HL-60 (cell line): ENCODE results near the gene THUMPD3.

Source experiments
- GABPA ChIP-seq: IDR thresholded peaks from 2 replicates; pipeline ENCODE4 v1.6.1; 2012; ENCODE audit warnings: low read depth
- POLR2AphosphoS5 ChIP-seq: IDR thresholded peaks from 2 replicates; pipeline ENCODE4 v1.6.1; 2012; ENCODE audit warnings: low read depth
- SPI1 ChIP-seq: IDR thresholded peaks from 2 replicates; pipeline ENCODE4 v1.6.1; 2012; ENCODE audit warnings: low read depth, mild to moderate bottlenecking, borderline replicate concordance
- TF ChIP-seq, protein P1 (sequence below): IDR thresholded peaks from one replicate; pipeline ENCODE4 v1.5.1; 2011; ENCODE audit warnings: low read length, control low read depth, inconsistent platforms; ENCODE audit not compliant: insufficient read depth
- TF ChIP-seq, protein P2 (sequence below): IDR thresholded peaks from 2 replicates; pipeline ENCODE4 v1.6.1; 2012; ENCODE audit warnings: low read depth; ENCODE audit not compliant: insufficient replicate concordance

DNA sequence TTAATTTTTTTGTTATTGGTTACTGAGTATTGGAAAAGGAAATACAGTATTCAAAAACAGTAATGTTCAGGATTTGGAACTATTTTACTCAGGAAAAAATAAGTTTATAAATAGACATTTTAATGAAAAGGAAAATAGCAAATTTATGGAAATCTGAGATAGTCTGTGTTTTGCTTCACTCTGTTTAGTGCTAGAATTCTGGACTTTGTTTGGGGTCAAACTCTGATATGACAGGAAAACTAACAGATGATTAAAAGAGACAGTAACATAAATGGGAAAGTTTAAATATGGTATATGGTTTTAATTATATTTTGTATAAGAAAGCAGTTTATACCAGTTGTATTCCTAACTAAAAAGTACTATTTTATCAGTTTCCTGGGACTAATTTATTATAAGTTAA lies 52.0 kb downstream of the THUMPD3 start:
- TF ChIP-seq GABPA: no peak
- TF ChIP-seq, protein P1, sequence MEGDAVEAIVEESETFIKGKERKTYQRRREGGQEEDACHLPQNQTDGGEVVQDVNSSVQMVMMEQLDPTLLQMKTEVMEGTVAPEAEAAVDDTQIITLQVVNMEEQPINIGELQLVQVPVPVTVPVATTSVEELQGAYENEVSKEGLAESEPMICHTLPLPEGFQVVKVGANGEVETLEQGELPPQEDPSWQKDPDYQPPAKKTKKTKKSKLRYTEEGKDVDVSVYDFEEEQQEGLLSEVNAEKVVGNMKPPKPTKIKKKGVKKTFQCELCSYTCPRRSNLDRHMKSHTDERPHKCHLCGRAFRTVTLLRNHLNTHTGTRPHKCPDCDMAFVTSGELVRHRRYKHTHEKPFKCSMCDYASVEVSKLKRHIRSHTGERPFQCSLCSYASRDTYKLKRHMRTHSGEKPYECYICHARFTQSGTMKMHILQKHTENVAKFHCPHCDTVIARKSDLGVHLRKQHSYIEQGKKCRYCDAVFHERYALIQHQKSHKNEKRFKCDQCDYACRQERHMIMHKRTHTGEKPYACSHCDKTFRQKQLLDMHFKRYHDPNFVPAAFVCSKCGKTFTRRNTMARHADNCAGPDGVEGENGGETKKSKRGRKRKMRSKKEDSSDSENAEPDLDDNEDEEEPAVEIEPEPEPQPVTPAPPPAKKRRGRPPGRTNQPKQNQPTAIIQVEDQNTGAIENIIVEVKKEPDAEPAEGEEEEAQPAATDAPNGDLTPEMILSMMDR: no peak
- TF ChIP-seq, protein P2, sequence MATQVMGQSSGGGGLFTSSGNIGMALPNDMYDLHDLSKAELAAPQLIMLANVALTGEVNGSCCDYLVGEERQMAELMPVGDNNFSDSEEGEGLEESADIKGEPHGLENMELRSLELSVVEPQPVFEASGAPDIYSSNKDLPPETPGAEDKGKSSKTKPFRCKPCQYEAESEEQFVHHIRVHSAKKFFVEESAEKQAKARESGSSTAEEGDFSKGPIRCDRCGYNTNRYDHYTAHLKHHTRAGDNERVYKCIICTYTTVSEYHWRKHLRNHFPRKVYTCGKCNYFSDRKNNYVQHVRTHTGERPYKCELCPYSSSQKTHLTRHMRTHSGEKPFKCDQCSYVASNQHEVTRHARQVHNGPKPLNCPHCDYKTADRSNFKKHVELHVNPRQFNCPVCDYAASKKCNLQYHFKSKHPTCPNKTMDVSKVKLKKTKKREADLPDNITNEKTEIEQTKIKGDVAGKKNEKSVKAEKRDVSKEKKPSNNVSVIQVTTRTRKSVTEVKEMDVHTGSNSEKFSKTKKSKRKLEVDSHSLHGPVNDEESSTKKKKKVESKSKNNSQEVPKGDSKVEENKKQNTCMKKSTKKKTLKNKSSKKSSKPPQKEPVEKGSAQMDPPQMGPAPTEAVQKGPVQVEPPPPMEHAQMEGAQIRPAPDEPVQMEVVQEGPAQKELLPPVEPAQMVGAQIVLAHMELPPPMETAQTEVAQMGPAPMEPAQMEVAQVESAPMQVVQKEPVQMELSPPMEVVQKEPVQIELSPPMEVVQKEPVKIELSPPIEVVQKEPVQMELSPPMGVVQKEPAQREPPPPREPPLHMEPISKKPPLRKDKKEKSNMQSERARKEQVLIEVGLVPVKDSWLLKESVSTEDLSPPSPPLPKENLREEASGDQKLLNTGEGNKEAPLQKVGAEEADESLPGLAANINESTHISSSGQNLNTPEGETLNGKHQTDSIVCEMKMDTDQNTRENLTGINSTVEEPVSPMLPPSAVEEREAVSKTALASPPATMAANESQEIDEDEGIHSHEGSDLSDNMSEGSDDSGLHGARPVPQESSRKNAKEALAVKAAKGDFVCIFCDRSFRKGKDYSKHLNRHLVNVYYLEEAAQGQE: no peak
- TF ChIP-seq POLR2AphosphoS5: no peak
- no peak for TF ChIP-seq SPI1
